ENCODE measurements around the gene ZSWIM6.
A peak's percentile ranks its signal among the peaks of the same experiment; 100 is the strongest.

Gene ZSWIM6

GRCh38 chr5:61330845-61331406, 1.1 kb upstream of the ZSWIM6 start:
- Histone ChIP-seq H3K36me3 (replicated peaks; ENCODE audit: insufficient read depth, low read length) (no peaks in the 10 kb centered on the region), H3K4me3 (ENCODE audit: low read length) (peak overlapping the region; percentile 94), H4K20me1 (ENCODE audit: insufficient read depth, low read length) (no peaks in the 10 kb centered on the region), H3K9me2 (replicated peaks; ENCODE audit: insufficient read depth, low read length) (no peaks in the 10 kb centered on the region), H3K9ac (ENCODE audit: low read length) (peak overlapping the region; percentile 78), H3K9me3 (replicated peaks; ENCODE audit: insufficient read depth, low read length) (no peaks in the 10 kb centered on the region), H3K4me2 (ENCODE audit: low read depth, low read length) (peak overlapping the region; percentile 81), H3K79me2 (ENCODE audit: low read length) (peaks cover 31% of the 10 kb centered on the region), H2AFZ (ENCODE audit: low read length) (peak overlapping the region; percentile 90), H3K27me3 (replicated peaks; ENCODE audit: insufficient read depth, low read length) (peaks cover 8% of the 10 kb centered on the region; the same call in 1 of the 2 replicates), H3K27ac (ENCODE audit: low read length) (peak overlapping the region; percentile 72; the same call in 1 of the 2 replicates), H3K4me1 (ENCODE audit: low read length) (peaks cover 11% of the 10 kb centered on the region), H3F3A (ENCODE audit: insufficient read depth, low read length) (peaks cover 11% of the 10 kb centered on the region)
- peak; percentile 86 for DNase-seq
- TF ChIP-seq, protein P1, sequence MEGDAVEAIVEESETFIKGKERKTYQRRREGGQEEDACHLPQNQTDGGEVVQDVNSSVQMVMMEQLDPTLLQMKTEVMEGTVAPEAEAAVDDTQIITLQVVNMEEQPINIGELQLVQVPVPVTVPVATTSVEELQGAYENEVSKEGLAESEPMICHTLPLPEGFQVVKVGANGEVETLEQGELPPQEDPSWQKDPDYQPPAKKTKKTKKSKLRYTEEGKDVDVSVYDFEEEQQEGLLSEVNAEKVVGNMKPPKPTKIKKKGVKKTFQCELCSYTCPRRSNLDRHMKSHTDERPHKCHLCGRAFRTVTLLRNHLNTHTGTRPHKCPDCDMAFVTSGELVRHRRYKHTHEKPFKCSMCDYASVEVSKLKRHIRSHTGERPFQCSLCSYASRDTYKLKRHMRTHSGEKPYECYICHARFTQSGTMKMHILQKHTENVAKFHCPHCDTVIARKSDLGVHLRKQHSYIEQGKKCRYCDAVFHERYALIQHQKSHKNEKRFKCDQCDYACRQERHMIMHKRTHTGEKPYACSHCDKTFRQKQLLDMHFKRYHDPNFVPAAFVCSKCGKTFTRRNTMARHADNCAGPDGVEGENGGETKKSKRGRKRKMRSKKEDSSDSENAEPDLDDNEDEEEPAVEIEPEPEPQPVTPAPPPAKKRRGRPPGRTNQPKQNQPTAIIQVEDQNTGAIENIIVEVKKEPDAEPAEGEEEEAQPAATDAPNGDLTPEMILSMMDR (IDR thresholded peaks at IDR 0.05; ENCODE audit: low read length), result peak; percentile 39
- no peak for TF ChIP-seq EZH2 (optimal IDR thresholded peaks at IDR 0.05; ENCODE audit: low read depth, low read length)

DNA sequence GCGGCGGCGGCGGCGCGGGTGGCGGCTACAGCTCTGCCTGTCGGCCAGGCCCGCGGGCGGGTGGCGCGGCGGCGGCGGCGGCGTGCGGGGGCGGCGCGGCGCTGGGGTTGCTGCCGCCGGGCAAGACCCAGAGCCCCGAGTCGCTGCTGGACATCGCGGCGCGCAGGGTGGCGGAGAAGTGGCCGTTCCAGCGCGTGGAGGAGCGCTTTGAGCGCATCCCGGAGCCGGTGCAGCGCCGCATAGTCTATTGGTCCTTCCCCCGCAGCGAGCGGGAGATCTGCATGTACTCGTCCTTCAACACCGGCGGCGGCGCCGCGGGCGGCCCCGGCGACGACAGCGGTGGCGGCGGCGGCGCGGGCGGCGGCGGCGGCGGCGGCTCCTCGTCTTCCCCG, 296 bp downstream of the ZSWIM6 start:
- Histone ChIP-seq H3K4me1 (ENCODE audit: low read length) (peaks cover 11% of the 10 kb centered on the region), H4K20me1 (ENCODE audit: insufficient read depth, low read length) (no peaks in the 10 kb centered on the region), H3K4me2 (ENCODE audit: low read depth, low read length) (no peak overlapping the region), H3K36me3 (replicated peaks; ENCODE audit: insufficient read depth, low read length) (no peaks in the 10 kb centered on the region), H3K4me3 (ENCODE audit: low read length) (peak overlapping the region; percentile 51; the same call in 1 of the 2 replicates), H3K9me3 (replicated peaks; ENCODE audit: insufficient read depth, low read length) (no peaks in the 10 kb centered on the region), H3K79me2 (ENCODE audit: low read length) (peaks cover 45% of the 10 kb centered on the region), H3K27me3 (replicated peaks; ENCODE audit: insufficient read depth, low read length) (peaks cover 8% of the 10 kb centered on the region; the same call in 1 of the 2 replicates), H3K27ac (ENCODE audit: low read length) (peak overlapping the region; percentile 35; the same call in 1 of the 2 replicates), H2AFZ (ENCODE audit: low read length) (no peak overlapping the region), H3K9ac (ENCODE audit: low read length) (peak overlapping the region; percentile 47; the same call in 1 of the 2 replicates), H3F3A (ENCODE audit: insufficient read depth, low read length) (peaks cover 11% of the 10 kb centered on the region), H3K9me2 (replicated peaks; ENCODE audit: insufficient read depth, low read length) (no peaks in the 10 kb centered on the region)
- TF ChIP-seq, protein P1 (IDR thresholded peaks at IDR 0.05; ENCODE audit: low read length), result no peak
- TF ChIP-seq EZH2 (optimal IDR thresholded peaks at IDR 0.05; ENCODE audit: low read depth, low read length), result no peak
- TF ChIP-seq EZH2phosphoT487 (IDR thresholded peaks at IDR 0.05; ENCODE audit: low read length), result no peak
- peak; percentile 32 for DNase-seq

GRCh38 chr5:61332851-61333320, 828 bp downstream of the ZSWIM6 start:
- Histone ChIP-seq H2AFZ (ENCODE audit: low read length) (peak overlapping the region; percentile 76; the same call in 1 of the 2 replicates), H3F3A (ENCODE audit: insufficient read depth, low read length) (peaks cover 11% of the 10 kb centered on the region), H3K4me3 (ENCODE audit: low read length) (peak overlapping the region; percentile 90), H4K20me1 (ENCODE audit: insufficient read depth, low read length) (no peaks in the 10 kb centered on the region), H3K4me2 (ENCODE audit: low read depth, low read length) (peak overlapping the region; percentile 67), H3K79me2 (ENCODE audit: low read length) (peaks cover 51% of the 10 kb centered on the region), H3K9me2 (replicated peaks; ENCODE audit: insufficient read depth, low read length) (no peaks in the 10 kb centered on the region), H3K4me1 (ENCODE audit: low read length) (peaks cover 10% of the 10 kb centered on the region), H3K27me3 (replicated peaks; ENCODE audit: insufficient read depth, low read length) (peaks cover 8% of the 10 kb centered on the region; the same call in 1 of the 2 replicates), H3K9me3 (replicated peaks; ENCODE audit: insufficient read depth, low read length) (no peaks in the 10 kb centered on the region), H3K9ac (ENCODE audit: low read length) (peak overlapping the region; percentile 66), H3K36me3 (replicated peaks; ENCODE audit: insufficient read depth, low read length) (no peaks in the 10 kb centered on the region), H3K27ac (ENCODE audit: low read length) (no peak overlapping the region)
- TF ChIP-seq, protein P1 (IDR thresholded peaks at IDR 0.05; ENCODE audit: low read length), result no peak
- TF ChIP-seq EZH2 (optimal IDR thresholded peaks at IDR 0.05; ENCODE audit: low read depth, low read length), result no peak
- no peak for TF ChIP-seq EZH2phosphoT487 (IDR thresholded peaks at IDR 0.05; ENCODE audit: low read length)
- no peak for DNase-seq
